Measurements from ENCODE around the gene JADE2. TPM values are rescaled to one million over a fixed set of nuclear protein-coding genes. Genes with fewer than 3 reads are reported as not detected.
"Not testable (repeated sequence)": the region's sequence is repeated elsewhere in the genome, so short reads cannot be mapped to it uniquely, and the experiment has no call there.

JADE2 gene
- total RNA-seq, 4 donors from 2014 or later = 35.5 to 68.1 (median 59.0) TPM

- DNase-seq (ENCODE audit: low spot score in 2 of 2) = peak in 1 of 2 donors; percentile 21
- H3K4me3 ChIP-seq (ENCODE audit: low read depth, poor library complexity, severe bottlenecking) = no peak overlapping the region
- WGBS, 2 donors = 91 to 95% methylated on average over 8 of the region's 8 CpGs
- TF ChIP-seq CTCF (IDR thresholded peaks at IDR 0.05) = no peak
- no peak for TF ChIP-seq POLR2A (IDR thresholded peaks at IDR 0.05)
- intact Hi-C loops (cut with DNase I; ENCODE audit: low total_unique reads) = no loop called here
Measured at GRCh38 chr5:134490925-134491271, 34.6 kb upstream of the JADE2 start.

- peak in 1 of 2 donors; percentile 59 for DNase-seq (ENCODE audit: low spot score in 2 of 2)
- no peak overlapping the region for H3K4me3 ChIP-seq (ENCODE audit: low read depth, poor library complexity, severe bottlenecking)
- intact Hi-C loops (cut with DNase I; ENCODE audit: low total_unique reads) = no loop called here
- TF ChIP-seq CTCF (IDR thresholded peaks at IDR 0.05) = no peak
- no peak for TF ChIP-seq POLR2A (IDR thresholded peaks at IDR 0.05)
- WGBS, 2 donors = 94 to 95% methylated on average over 9 of the region's 9 CpGs
Measured at GRCh38 chr5:134491841-134492442, 33.5 kb upstream of the JADE2 start.

GRCh38 chr5:134492568-134492967 is 32.9 kb upstream of the JADE2 start:
- H3K4me3 ChIP-seq (ENCODE audit: low read depth, poor library complexity, severe bottlenecking) = no peak overlapping the region
- TF ChIP-seq CTCF (IDR thresholded peaks at IDR 0.05) (no peak), POLR2A (IDR thresholded peaks at IDR 0.05) (no peak)
- WGBS, 2 donors = 60 to 64% methylated on average over 6 of the region's 6 CpGs
- intact Hi-C loops (cut with DNase I; ENCODE audit: low total_unique reads) = no loop called here
- DNase-seq (ENCODE audit: low spot score in 2 of 2) = no peak

GRCh38 chr5:134493461-134494055 is 31.9 kb upstream of the JADE2 start:
- intact Hi-C loops (cut with DNase I; ENCODE audit: low total_unique reads) = no loop called here
- TF ChIP-seq POLR2A (IDR thresholded peaks at IDR 0.05) = no peak
- no peak for TF ChIP-seq CTCF (IDR thresholded peaks at IDR 0.05)
- H3K4me3 ChIP-seq (ENCODE audit: low read depth, poor library complexity, severe bottlenecking) = no peak overlapping the region
- peak in 1 of 2 donors; percentile 57 for DNase-seq (ENCODE audit: low spot score in 2 of 2)
- 91% methylated on average over 4 of the region's 4 CpGs for WGBS, 2 donors

- no peak overlapping the region for H3K4me3 ChIP-seq (ENCODE audit: low read depth, poor library complexity, severe bottlenecking)
- DNase-seq (ENCODE audit: low spot score in 2 of 2) = peak in 1 of 2 donors; percentile 34
- TF ChIP-seq POLR2A (IDR thresholded peaks at IDR 0.05) (no peak), CTCF (IDR thresholded peaks at IDR 0.05) (no peak)
- 92 to 100% methylated on average over 1 of the region's 1 CpG for WGBS, 2 donors
- intact Hi-C loops (cut with DNase I; ENCODE audit: low total_unique reads) = no loop called here
Measured at GRCh38 chr5:134494780-134495179, 30.7 kb upstream of the JADE2 start.

GRCh38 chr5:134499905-134500304 is 25.6 kb upstream of the JADE2 start:
- H3K4me3 ChIP-seq (ENCODE audit: low read depth, poor library complexity, severe bottlenecking); intact Hi-C loops (cut with DNase I; ENCODE audit: low total_unique reads); DNase-seq (ENCODE audit: low spot score in 2 of 2): not testable (repeated sequence)
- WGBS, 2 donors = 82 to 84% methylated on average over 6 of the region's 6 CpGs
